ENCODE measurements around the gene NKAIN1. TPM values are rescaled to one million over a fixed set of nuclear protein-coding genes. Genes with fewer than 3 reads are reported as not detected.

The NKAIN1 gene
- total RNA-seq, 4 donors from 2014 or later, result not detected

- Histone ChIP-seq H3K4me3 (no peak overlapping the region), H3K27me3 (no peaks in the 10 kb centered on the region), H3K27ac (no peak overlapping the region), H3K9me3 (no peaks in the 10 kb centered on the region), H3K4me1 (peaks cover 0 to 10% (median 3%) of the 10 kb centered on the region in 4 donors), H3K36me3 (peaks cover 0 to 30% (median 15%) of the 10 kb centered on the region in 4 donors)
- in situ Hi-C loops (cut with MboI; ENCODE audit: low pct_ligation_motif_present in 1 of 4, low pct_unique_long_range_greater_than_20kb in 1 of 4, low sequenced_read_pairs in 3 of 4) (no loop called here), intact Hi-C loops (cut with DNase I; ENCODE audit: low total_unique reads) (no loop called here)
- WGBS, 2 donors (ENCODE audit: low coverage in 1 of 2), result 100% methylated on average over 3 of the region's 3 CpGs
- TF ChIP-seq POLR2AphosphoS5 (IDR thresholded peaks at IDR 0.05) (no peak), POLR2A (IDR thresholded peaks at IDR 0.05) (no peak), EP300 (IDR thresholded peaks at IDR 0.05; ENCODE audit: low read depth) (no peak), CTCF (IDR thresholded peaks at IDR 0.05) (no peak)
- DNase-seq, result no peak
These were observed 22.2 kb upstream of the NKAIN1 start for GRCh38 chr1:31261916-31262315.

- TF ChIP-seq EP300 (IDR thresholded peaks at IDR 0.05; ENCODE audit: low read depth) (no peak), POLR2AphosphoS5 (IDR thresholded peaks at IDR 0.05) (no peak), CTCF (IDR thresholded peaks at IDR 0.05) (no peak), POLR2A (IDR thresholded peaks at IDR 0.05) (no peak)
- Histone ChIP-seq H3K4me1 (peaks cover 0 to 10% (median 3%) of the 10 kb centered on the region in 4 donors), H3K36me3 (peaks cover 0 to 30% (median 13%) of the 10 kb centered on the region in 4 donors), H3K4me3 (no peak overlapping the region), H3K27me3 (no peaks in the 10 kb centered on the region), H3K9me3 (no peaks in the 10 kb centered on the region), H3K27ac (no peak overlapping the region)
- WGBS, 2 donors (ENCODE audit: low coverage in 1 of 2), result 74 to 96% methylated on average over 3 of the region's 3 CpGs
- in situ Hi-C loops (cut with MboI; ENCODE audit: low pct_ligation_motif_present in 1 of 4, low pct_unique_long_range_greater_than_20kb in 1 of 4, low sequenced_read_pairs in 3 of 4) (no loop called here), intact Hi-C loops (cut with DNase I; ENCODE audit: low total_unique reads) (no loop called here)
- DNase-seq, result no peak
These were observed 20.1 kb upstream of the NKAIN1 start for GRCh38 chr1:31259746-31260145.

- WGBS, 2 donors (ENCODE audit: low coverage in 1 of 2), result 69% methylated on average over 1 of the region's 1 CpG; no CpG with 5 or more reads in 1 of the 2 donors
- TF ChIP-seq EP300 (IDR thresholded peaks at IDR 0.05; ENCODE audit: low read depth) (no peak), POLR2AphosphoS5 (IDR thresholded peaks at IDR 0.05) (no peak), POLR2A (IDR thresholded peaks at IDR 0.05) (no peak), CTCF (IDR thresholded peaks at IDR 0.05) (no peak)
- Histone ChIP-seq H3K4me3 (no peak overlapping the region), H3K27ac (no peak overlapping the region), H3K4me1 (peaks cover 0 to 4% (median 0%) of the 10 kb centered on the region in 4 donors), H3K9me3 (no peaks in the 10 kb centered on the region), H3K36me3 (peaks cover 0 to 30% (median 13%) of the 10 kb centered on the region in 4 donors), H3K27me3 (no peaks in the 10 kb centered on the region)
- no peak for DNase-seq
- in situ Hi-C loops (cut with MboI; ENCODE audit: low pct_ligation_motif_present in 1 of 4, low pct_unique_long_range_greater_than_20kb in 1 of 4, low sequenced_read_pairs in 3 of 4) (no loop called here), intact Hi-C loops (cut with DNase I; ENCODE audit: low total_unique reads) (no loop called here)
These were observed 18.9 kb upstream of the NKAIN1 start for GRCh38 chr1:31258581-31258980.

- Histone ChIP-seq H3K36me3 (peaks cover 0 to 30% (median 13%) of the 10 kb centered on the region in 4 donors), H3K4me3 (no peak overlapping the region), H3K9me3 (no peaks in the 10 kb centered on the region), H3K27me3 (no peaks in the 10 kb centered on the region), H3K27ac (no peak overlapping the region), H3K4me1 (no peaks in the 10 kb centered on the region)
- intact Hi-C loops (cut with DNase I; ENCODE audit: low total_unique reads), result no loop called here
- WGBS, 2 donors (ENCODE audit: low coverage in 1 of 2), result 92% methylated on average over 1 of the region's 1 CpG; no CpG with 5 or more reads in 1 of the 2 donors
- in situ Hi-C loops (cut with MboI; ENCODE audit: low pct_ligation_motif_present in 1 of 4, low pct_unique_long_range_greater_than_20kb in 1 of 4, low sequenced_read_pairs in 3 of 4), result no loop called here
- DNase-seq, result no peak
- TF ChIP-seq POLR2AphosphoS5 (IDR thresholded peaks at IDR 0.05), result no peak
- TF ChIP-seq EP300 (IDR thresholded peaks at IDR 0.05; ENCODE audit: low read depth), result no peak
- TF ChIP-seq CTCF (IDR thresholded peaks at IDR 0.05), result no peak
- no peak for TF ChIP-seq POLR2A (IDR thresholded peaks at IDR 0.05)
These were observed 17.5 kb upstream of the NKAIN1 start for GRCh38 chr1:31257213-31257612.
